Measurements from ENCODE around the gene ZSCAN31. TPM values are rescaled to one million over a fixed set of nuclear protein-coding genes. Genes with fewer than 3 reads are reported as not detected.

Gene ZSCAN31
- total RNA-seq, 1 donor from 2014 or later = 5.8 TPM

GRCh38 chr6:28343898-28344677, 8.1 kb upstream of the ZSCAN31 start:
- H3K4me1 Mint-ChIP-seq = no peaks in the 10 kb centered on the region

GRCh38 chr6:28340310-28341095, 4.6 kb upstream of the ZSCAN31 start:
- Mint-ChIP-seq H3K4me3 (no peak overlapping the region), H3K4me1 (no peaks in the 10 kb centered on the region), H3K9me3 (peaks cover 4% of the 10 kb centered on the region), H3K27me3 (ENCODE audit: low read depth) (peaks cover 15% of the 10 kb centered on the region), H3K27ac (no peak overlapping the region), H3K36me3 (peaks cover 3% of the 10 kb centered on the region)
- DNase-seq (ENCODE audit: low spot score in 2 of 2, unreplicated experiment in 2 of 2) = no peak
- no peak for TF ChIP-seq CTCF (IDR thresholded peaks at IDR 0.05; ENCODE audit: unreplicated experiment)

More at GRCh38 chr6:28343898-28344677, 8.1 kb upstream of the ZSCAN31 start:
- Mint-ChIP-seq H3K4me3 (no peak overlapping the region), H3K27ac (no peak overlapping the region), H3K9me3 (peaks cover 4% of the 10 kb centered on the region), H3K36me3 (peaks cover 3% of the 10 kb centered on the region), H3K27me3 (ENCODE audit: low read depth) (peaks cover 35% of the 10 kb centered on the region)
- TF ChIP-seq CTCF (IDR thresholded peaks at IDR 0.05; ENCODE audit: unreplicated experiment) = no peak
- DNase-seq (ENCODE audit: low spot score in 2 of 2, unreplicated experiment in 2 of 2) = no peak

DNA sequence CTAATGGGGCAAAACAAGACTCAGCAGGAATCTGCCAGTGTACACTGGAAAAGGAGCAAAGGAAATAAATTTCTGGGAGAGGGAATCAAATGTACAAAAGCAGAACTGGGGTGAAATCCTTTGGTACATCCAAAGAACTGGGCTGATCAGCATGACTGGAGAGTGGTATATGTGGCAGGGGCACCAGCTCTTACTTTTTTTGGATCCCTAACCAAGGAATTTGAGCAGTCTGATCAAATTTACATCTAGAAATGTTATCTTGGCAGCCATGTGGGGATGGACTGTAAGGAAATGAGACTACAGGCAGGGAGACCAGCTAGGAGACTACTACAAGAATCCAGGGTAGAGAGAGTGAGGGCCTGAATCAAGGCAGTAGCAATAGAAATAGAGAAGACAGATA, 1.2 kb upstream of the ZSCAN31 start:
- Mint-ChIP-seq H3K36me3 (peaks cover 3% of the 10 kb centered on the region), H3K9me3 (peaks cover 4% of the 10 kb centered on the region), H3K4me3 (no peak overlapping the region), H3K4me1 (no peaks in the 10 kb centered on the region), H3K27ac (no peak overlapping the region), H3K27me3 (ENCODE audit: low read depth) (no peaks in the 10 kb centered on the region)
- DNase-seq (ENCODE audit: low spot score in 2 of 2, unreplicated experiment in 2 of 2) = no peak
- TF ChIP-seq CTCF (IDR thresholded peaks at IDR 0.05; ENCODE audit: unreplicated experiment) = no peak

GRCh38 chr6:28336284-28337120, 554 bp upstream of the ZSCAN31 start:
- TF ChIP-seq CTCF (IDR thresholded peaks at IDR 0.05; ENCODE audit: unreplicated experiment) = no peak
- no peaks in the 10 kb centered on the region for H3K4me1 Mint-ChIP-seq
- H3K27me3 Mint-ChIP-seq (ENCODE audit: low read depth) = no peaks in the 10 kb centered on the region
- peaks cover 4% of the 10 kb centered on the region for H3K9me3 Mint-ChIP-seq
- no peak overlapping the region for H3K27ac Mint-ChIP-seq
- no peak for DNase-seq (ENCODE audit: low spot score in 2 of 2, unreplicated experiment in 2 of 2)
- peaks cover 5% of the 10 kb centered on the region for H3K36me3 Mint-ChIP-seq
- no peak overlapping the region for H3K4me3 Mint-ChIP-seq

DNA sequence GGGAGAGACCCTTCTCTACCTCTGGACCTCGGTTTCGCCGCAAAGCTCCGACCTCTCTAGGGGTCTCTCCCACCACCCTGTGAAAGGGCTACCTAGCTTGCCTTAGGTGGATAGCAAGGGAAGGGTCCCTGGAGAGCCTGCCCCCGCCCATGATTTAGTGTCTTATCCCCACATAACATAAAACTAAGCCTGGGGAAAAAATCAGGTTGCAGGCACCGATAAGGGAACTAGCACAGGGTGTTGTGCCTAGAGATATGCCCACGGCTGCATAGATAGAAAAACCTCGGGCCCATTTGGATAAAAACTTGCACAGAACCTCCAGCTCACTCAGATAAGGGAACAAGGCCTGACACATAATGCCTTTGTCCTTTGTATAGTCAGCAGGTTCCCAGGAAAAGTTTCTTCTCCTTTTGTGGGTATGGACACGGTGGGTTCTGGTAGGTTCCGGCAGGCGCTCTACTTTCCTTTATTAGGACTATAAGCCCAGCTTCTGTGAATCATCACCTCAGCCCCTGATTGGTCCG, 846 bp downstream of the ZSCAN31 start:
- no peak for TF ChIP-seq CTCF (IDR thresholded peaks at IDR 0.05; ENCODE audit: unreplicated experiment)

More for the DNA sequence above, 846 bp downstream of the ZSCAN31 start:
- Mint-ChIP-seq H3K9me3 (peaks cover 5% of the 10 kb centered on the region), H3K27ac (no peak overlapping the region), H3K36me3 (peaks cover 2% of the 10 kb centered on the region), H3K4me1 (no peaks in the 10 kb centered on the region), H3K4me3 (no peak overlapping the region), H3K27me3 (ENCODE audit: low read depth) (no peaks in the 10 kb centered on the region)
- no peak for DNase-seq (ENCODE audit: low spot score in 2 of 2, unreplicated experiment in 2 of 2)
